ENCODE data around the gene LDB2.

LDB2 gene

GRCh38 chr4:16692524-16692923 is 205.9 kb downstream of the LDB2 start:
- no peak overlapping the region for H2AFZ ChIP-seq (ENCODE audit: low read length)
- no peaks in the 10 kb centered on the region for H3K36me3 ChIP-seq (ENCODE audit: insufficient read depth, low read length)
- no peaks in the 10 kb centered on the region for H4K20me1 ChIP-seq (ENCODE audit: insufficient read depth, low read length, poor library complexity, severe bottlenecking)
- no peak overlapping the region for H3K9ac ChIP-seq (ENCODE audit: low read depth, low read length, poor library complexity, severe bottlenecking)
- H3K4me3 ChIP-seq (ENCODE audit: low read length, poor library complexity, severe bottlenecking) = no peak overlapping the region
- TF ChIP-seq CTCF (conservative IDR thresholded peaks at IDR 0.05; ENCODE audit: low read length) (no peak), EZH2phosphoT487 (IDR thresholded peaks at IDR 0.05; ENCODE audit: borderline replicate concordance) (no peak)
- H3K9me2 ChIP-seq (replicated peaks; ENCODE audit: low read depth, low read length) = no peaks in the 10 kb centered on the region
- H3K4me2 ChIP-seq (ENCODE audit: low read depth, low read length, poor library complexity, severe bottlenecking) = no peak overlapping the region
- H3K79me2 ChIP-seq (ENCODE audit: insufficient read depth, low read length) = no peaks in the 10 kb centered on the region
- no peaks in the 10 kb centered on the region for H3K27me3 ChIP-seq (ENCODE audit: insufficient read depth, low read length, poor library complexity, severe bottlenecking)
- H3F3A ChIP-seq (ENCODE audit: low read depth) = no peaks in the 10 kb centered on the region
- no peaks in the 10 kb centered on the region for H3K4me1 ChIP-seq (ENCODE audit: insufficient read depth, low read length, poor library complexity, severe bottlenecking)
- no peaks in the 10 kb centered on the region for H3K9me3 ChIP-seq (ENCODE audit: insufficient read depth, low read depth, low read length)

DNA sequence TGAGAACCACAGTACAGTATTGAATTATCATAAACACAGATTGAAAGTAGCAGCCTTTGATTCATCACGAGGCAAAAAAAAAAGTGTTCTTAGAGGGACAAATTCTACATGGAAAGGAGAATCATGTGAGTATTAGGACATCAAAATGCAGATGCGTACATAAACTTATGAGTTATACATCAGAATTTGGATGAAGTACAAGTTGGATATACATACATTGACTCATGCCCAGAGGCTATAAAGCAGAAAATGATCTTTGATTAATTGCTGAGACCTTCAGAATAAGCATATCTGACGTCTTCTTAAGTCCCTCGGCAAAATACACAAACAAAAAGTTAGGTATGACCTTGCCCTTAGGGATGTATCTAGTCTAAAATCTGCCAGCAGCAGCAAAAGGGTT is 206.4 kb downstream of the LDB2 start:
- no peaks in the 10 kb centered on the region for H3K4me1 ChIP-seq (ENCODE audit: insufficient read depth, low read length, poor library complexity, severe bottlenecking)
- H3K36me3 ChIP-seq (ENCODE audit: insufficient read depth, low read length) = no peaks in the 10 kb centered on the region
- TF ChIP-seq CTCF (conservative IDR thresholded peaks at IDR 0.05; ENCODE audit: low read length) (no peak), EZH2phosphoT487 (IDR thresholded peaks at IDR 0.05; ENCODE audit: borderline replicate concordance) (no peak)
- H3K9me3 ChIP-seq (ENCODE audit: insufficient read depth, low read depth, low read length) = no peaks in the 10 kb centered on the region
- H2AFZ ChIP-seq (ENCODE audit: low read length) = no peak overlapping the region
- H3K9me2 ChIP-seq (replicated peaks; ENCODE audit: low read depth, low read length) = no peaks in the 10 kb centered on the region
- no peaks in the 10 kb centered on the region for H3K27me3 ChIP-seq (ENCODE audit: insufficient read depth, low read length, poor library complexity, severe bottlenecking)
- no peak overlapping the region for H3K9ac ChIP-seq (ENCODE audit: low read depth, low read length, poor library complexity, severe bottlenecking)
- no peak overlapping the region for H3K4me2 ChIP-seq (ENCODE audit: low read depth, low read length, poor library complexity, severe bottlenecking)
- H3K79me2 ChIP-seq (ENCODE audit: insufficient read depth, low read length) = no peaks in the 10 kb centered on the region
- no peaks in the 10 kb centered on the region for H4K20me1 ChIP-seq (ENCODE audit: insufficient read depth, low read length, poor library complexity, severe bottlenecking)
- H3F3A ChIP-seq (ENCODE audit: low read depth) = no peaks in the 10 kb centered on the region
- no peak overlapping the region for H3K4me3 ChIP-seq (ENCODE audit: low read length, poor library complexity, severe bottlenecking)

- Histone ChIP-seq H2AFZ (ENCODE audit: low read length) (no peak overlapping the region), H3K9me3 (ENCODE audit: insufficient read depth, low read depth, low read length) (no peaks in the 10 kb centered on the region), H3K9ac (ENCODE audit: low read depth, low read length, poor library complexity, severe bottlenecking) (no peak overlapping the region), H3K4me1 (ENCODE audit: insufficient read depth, low read length, poor library complexity, severe bottlenecking) (no peaks in the 10 kb centered on the region), H4K20me1 (ENCODE audit: insufficient read depth, low read length, poor library complexity, severe bottlenecking) (no peaks in the 10 kb centered on the region), H3F3A (ENCODE audit: low read depth) (no peaks in the 10 kb centered on the region), H3K9me2 (replicated peaks; ENCODE audit: low read depth, low read length) (no peaks in the 10 kb centered on the region), H3K36me3 (ENCODE audit: insufficient read depth, low read length) (no peaks in the 10 kb centered on the region), H3K4me2 (ENCODE audit: low read depth, low read length, poor library complexity, severe bottlenecking) (no peak overlapping the region), H3K27me3 (ENCODE audit: insufficient read depth, low read length, poor library complexity, severe bottlenecking) (no peaks in the 10 kb centered on the region), H3K4me3 (ENCODE audit: low read length, poor library complexity, severe bottlenecking) (no peak overlapping the region), H3K79me2 (ENCODE audit: insufficient read depth, low read length) (no peaks in the 10 kb centered on the region)
- TF ChIP-seq EZH2phosphoT487 (IDR thresholded peaks at IDR 0.05; ENCODE audit: borderline replicate concordance) = no peak
- no peak for TF ChIP-seq CTCF (conservative IDR thresholded peaks at IDR 0.05; ENCODE audit: low read length)
These were observed 207.0 kb downstream of the LDB2 start for GRCh38 chr4:16691450-16691849.

All from Loucy (cell line).